HG03521 (cell line): ENCODE measurements around the gene IGSF3.

Source experiments
- ATAC-seq: cut with Tn5 transposase; IDR thresholded peaks from one replicate; pipeline ENCODE4 v1.9.1; 2021; ENCODE audit warnings: mild to moderate bottlenecking, moderate library complexity; ENCODE audit not compliant: unreplicated experiment

Gene IGSF3

DNA sequence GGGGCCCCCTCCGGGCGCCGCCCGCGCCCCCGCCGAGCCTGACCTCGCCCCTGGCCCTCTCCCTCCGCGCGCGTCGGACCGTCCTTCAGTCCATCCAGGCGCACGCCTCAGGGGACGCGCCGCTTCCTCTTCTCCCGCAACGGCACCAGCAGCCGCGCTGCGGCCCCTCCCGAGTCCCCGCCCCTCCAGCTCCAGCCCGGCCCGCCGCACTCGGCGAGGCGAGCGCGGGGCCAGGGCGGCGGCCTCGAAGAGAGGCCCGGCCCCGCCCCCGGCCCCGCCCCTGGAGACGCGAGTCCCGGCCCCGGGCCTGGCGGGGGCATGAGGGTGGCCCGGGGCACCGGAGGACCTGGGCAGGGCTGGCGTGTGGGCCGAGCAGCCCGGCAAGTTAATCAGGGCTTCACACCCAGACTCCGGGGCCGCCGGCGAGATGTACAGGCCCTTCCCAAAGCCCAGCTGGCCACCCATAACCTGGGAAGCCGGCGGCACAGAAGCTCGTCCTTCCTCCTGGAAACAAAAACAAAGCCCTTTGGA, at the start of gene IGSF3:
Gene IGSF3 (minus strand): TSS at position 159 of the 531 bp plus-strand sequence. CDS start 1,407 bp downstream, outside the sequence.
- no peak for ATAC-seq

DNA sequence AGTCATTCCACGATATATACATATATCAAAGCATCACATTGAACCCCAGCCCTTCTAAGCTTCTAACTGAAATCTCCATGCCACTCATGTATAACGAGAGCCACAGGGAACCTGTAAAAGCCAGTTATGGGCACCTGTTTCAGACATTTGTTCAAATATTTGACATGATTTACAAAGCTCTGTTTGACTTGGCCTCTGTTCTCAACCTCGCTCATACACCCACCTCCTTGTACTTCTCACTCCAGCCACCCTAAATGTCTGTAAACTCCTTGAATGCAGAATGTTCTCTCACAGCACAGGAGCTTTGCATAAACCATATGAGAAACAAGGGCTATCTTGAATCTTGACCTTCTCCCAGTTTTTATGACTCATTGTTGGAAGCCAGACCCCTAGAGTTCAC, 49.8 kb upstream of the IGSF3 start:
- ATAC-seq = no peak

DNA sequence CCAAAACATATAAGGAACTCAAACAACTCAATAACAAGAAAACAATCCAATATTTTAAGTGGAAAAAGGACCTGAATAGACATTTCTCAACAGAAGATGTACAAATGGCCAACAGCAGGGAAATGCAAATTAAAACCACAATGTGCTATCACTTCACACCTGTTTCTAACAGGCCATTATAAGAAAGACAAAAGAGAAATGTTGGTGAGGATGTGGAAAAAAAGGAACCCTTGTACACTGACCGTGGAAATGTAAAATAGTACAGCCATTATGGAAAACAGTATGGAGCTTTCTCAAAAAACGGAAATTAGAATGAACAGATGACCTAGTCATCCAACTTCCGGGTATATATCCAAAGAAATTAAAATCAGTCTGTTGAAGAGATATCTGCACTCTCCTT, 48.9 kb upstream of the IGSF3 start:
- no peak for ATAC-seq

DNA sequence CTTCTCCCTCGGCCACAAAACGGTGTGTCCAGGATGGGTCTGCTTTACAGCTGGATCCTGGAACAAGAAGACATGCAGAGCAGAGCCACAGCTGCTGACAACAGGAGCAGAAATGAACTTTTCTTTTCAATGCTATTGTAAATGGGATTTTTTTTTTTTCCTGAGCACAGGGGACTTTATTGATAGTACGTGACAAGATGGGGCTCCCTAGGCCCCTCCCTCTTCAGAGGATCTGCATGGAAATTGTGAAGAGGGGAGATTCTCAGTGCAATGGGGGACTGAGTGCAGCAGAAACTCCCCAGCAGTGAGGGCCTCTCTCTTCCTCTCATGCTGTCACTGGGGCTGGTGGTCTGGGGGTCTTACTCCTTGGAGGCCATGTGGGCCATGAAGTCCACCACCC, 45.9 kb upstream of the IGSF3 start:
- no peak for ATAC-seq

DNA sequence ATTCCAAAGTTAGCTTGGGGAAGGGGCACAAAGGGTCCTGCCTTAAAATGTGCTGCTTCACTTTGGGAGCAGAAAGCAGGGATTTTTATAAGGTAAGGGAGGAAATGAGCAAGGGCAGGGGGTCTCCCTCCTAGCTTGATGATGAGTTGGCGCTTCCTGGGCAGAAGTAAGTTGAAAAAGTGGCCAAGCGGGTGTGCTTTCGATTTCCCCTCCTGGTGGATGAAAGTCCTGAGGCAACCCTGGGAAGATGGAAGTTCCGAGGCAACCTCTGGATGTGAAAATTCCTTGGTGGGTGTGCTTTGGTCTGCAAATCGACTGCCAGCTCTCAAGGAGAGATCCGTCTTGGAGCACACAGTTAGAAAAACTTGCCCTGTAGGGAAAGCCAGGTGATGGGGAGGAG, 45.0 kb upstream of the IGSF3 start:
- no peak for ATAC-seq

DNA sequence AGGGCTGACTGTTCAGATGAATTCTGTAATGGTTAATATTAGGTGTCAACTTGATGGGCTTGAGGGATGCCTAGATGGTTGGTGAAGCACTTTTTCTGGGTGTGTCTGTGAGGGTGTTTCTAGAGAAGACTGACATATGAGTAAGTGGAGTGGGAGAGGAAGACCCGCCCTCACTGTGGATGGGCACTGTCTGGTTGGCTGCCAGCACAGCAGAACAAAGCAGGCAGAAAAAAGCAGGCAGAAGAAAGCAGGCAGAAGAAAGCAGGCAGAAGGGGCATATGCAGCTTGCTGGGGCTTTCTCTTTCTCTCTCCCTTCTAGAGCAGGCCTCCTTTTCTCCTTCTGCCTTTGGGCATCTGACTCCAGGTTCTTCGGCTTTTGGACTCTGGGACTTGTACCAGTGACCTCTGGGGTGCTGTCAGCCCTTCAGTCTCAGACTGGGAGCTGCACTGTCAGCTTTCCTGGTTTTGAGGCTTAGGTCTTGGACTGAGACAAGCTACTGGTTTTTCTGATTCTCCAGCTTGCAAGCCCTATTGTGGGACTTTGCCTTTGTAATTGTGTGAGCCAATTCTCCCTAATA, 43.8 kb upstream of the IGSF3 start:
- ATAC-seq = no peak

DNA sequence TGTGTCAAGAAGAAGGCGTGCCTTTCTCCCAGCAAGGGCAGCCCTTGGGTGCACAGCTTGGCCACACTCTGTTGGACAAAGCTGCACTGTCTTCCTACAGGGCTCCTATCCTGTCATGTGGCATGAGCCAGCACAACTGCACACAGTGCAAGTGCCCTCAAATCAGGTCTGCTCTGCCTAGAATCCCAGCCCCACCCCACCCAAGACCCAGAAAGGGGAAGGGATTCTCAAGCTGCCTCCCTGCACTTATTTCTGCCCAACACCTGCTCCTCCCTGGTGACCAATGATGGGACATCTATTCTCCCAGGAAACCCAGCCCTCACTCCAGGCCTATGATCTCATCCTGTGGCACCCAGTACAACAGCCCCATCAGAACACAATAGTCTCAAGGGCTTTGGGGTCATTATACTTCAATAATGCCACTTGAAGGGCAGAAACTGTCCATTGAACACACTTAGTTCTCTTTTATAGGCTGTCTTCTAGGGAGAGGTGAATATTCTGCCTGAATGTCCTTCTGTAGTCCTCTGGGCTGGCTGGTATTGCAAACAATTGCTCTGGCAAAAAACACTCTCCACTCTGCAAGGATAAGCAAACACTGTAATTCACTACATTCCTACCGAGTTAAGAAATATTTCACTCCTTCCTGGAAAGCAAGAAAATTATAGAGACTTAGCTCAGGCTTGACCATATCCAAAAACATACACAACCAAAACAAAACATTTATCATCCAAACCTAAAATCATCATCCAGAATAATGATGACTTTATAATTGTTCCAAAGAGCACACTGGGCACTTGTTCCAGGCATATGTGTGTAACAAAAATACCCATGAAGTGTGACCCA, 43.1 kb upstream of the IGSF3 start:
- no peak for ATAC-seq

DNA sequence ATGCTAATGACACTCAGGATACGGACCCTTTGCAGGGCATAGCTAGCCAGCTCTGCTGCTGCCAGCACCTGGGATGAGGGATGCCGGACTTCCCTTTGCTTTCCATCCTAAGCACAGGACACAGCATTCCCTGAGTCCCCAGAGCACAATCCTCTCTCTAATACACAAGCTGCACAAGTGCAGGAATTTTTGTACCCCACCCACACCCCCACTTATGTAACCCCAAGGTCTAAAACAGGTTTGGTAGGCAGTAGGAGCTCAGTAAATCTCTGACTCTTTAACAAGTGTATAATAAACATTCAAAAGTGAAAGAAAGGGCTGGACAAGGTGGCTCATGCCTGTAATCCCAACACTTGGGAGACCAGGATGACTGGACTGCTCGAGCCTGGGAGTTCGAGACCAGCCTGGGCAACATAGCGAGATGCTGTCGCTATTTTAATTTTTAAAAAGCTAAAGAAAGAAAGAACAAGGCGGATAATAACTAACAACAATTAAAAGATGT, 42.2 kb upstream of the IGSF3 start:
- no peak for ATAC-seq

DNA sequence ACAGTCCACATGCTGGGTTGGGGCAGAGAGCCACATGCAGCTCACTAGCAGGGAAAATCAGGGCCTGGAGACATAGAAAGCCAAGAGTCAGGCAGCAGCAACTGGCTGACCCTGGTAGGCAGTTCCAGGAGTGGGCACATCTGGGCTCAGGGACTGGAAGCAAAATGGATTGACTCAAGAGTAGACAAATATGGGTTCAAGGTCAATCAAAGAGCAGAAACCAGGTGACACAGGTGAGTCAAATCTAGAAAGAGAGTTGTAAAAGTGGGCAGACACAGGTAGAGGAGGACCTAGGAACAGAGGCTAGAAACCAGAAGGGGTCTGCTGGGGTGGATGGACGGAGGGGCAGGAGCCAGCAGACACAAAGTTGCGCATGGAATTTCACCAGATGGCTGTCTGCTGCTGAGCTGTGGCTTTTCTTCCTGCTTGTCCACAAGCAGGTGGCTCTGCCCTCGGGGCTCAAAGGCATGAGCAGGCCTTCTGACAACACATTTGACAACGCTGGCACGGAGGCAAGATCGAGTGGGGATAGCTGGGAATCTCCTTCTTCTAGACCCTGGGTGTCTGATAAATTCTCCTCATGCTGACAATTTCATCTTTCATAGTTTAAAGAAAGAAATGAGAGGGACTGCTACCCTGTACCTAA, 40.8 kb upstream of the IGSF3 start:
- no peak for ATAC-seq

DNA sequence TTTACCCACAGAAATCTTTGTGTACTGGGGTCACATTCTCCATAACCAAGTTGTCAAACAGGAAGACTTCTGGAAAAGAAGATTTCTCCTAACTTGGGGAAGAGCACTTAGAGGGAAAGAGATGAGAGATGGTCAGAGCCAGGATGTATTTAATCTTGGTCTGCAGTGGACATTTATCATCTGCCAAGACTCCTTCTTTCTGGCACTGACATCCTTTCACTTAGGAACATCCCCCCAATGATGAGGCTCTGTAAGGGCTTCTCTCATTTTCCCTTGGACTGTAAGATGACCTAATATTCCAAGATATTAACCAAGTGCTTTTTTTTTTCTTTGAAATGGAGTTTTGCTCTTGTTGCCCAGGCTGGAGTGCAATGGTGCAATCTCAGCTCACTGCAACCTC, 39.3 kb upstream of the IGSF3 start:
- no peak for ATAC-seq

DNA sequence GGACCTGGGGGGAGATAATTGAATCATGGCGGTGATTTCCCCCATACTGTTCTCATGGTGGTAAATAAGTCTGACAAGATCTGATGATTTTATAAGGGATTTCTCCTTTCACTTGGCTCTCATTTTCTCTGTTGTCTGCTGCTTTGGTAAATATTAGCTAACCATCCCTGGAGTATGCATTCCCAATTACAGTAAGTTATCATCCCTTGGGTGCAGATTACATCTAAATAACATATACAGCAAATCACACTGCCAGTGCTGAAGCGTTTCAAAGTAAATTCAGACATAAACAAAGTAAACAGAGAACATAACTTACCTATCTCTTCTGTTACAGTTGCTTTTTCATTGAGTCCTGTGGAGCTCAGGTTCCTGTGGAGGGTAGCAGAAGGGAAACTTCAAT, 38.6 kb upstream of the IGSF3 start:
- ATAC-seq = no peak

DNA sequence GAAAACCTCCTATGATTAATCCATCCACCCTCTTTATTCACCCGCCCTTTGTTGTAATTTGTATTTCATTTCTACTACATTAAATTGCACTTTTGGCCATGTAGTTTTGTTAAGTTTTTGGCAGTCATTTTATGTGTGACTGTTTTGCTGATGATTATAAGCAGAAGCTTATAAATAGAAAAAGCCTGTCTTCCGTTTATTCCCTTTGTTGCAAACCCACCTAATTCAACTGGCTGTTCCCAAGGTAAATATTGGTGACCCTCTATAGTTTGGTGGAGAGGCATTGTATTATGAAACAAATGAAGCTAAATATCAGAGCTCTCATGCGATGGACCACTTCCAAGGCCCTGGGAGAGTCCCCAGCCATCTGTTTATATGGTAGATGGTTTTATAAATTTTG, 36.7 kb upstream of the IGSF3 start:
- ATAC-seq = no peak

DNA sequence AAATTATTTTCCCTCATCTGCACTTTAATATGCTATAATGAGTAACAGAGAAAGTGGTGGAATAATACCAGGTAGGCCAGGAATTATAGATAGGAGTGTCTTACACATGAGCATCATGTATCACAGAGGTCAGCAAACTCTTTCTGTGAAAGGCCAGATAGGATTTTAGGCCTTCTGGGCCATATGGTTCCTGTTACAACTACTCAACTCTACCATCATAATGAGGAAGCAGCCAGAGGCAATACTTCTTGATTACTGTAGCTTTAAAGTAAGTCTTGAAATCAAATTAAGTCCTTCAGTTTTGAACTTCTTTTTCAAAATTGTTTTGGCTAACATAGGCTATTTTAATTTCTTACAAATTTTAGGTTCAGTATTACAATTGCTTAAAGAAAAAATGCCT, 32.1 kb upstream of the IGSF3 start:
- ATAC-seq = no peak

DNA sequence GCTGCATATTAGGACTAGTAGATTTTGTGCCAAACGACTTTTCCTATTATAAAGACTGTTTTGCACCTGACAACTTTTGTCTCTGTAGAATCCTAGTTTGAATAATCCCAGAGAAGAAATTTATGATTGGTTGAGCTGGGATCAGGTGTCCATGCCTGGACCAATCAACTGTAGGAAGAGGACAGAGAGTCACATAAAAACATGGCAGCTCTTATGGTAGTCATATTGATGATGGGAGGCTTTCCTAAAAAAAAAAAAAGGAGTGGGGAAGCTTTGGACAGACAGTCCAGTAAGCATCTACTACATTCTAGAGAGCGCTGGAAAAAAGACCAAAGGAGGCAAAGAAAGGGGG, 30.7 kb upstream of the IGSF3 start:
- ATAC-seq = no peak

DNA sequence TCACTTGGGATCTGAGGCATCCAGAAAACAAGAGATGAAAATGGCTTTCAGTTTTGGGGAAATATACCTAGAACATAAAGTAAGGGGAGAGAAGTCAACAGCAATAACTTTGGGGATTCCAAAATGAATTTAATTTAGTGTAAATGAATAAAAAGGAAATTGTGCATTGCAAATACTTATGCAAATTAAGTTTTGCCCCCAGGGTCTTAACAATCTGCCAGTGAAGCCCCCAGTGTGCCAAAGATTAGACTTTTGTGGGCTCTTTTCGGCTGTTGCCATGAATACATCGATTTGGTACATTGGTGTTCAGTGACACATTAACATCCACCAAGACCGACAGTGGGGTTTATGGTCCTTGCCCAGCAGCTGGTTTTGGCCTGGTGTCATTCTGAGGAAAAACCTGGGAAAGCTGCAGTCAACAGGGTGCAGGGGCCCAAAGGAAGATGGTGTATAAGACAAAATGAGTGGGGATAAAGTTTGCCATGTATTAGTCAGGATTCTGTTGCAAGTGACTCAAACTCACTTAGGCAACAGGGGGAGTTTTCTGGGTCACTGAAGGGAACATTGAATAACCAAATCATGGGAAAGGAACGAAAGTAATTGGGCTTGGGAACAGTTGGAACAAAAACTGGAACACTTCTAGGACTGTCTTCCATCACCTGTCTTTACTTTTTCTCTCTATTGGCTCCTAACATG, 30.2 kb upstream of the IGSF3 start:
- ATAC-seq = no peak

DNA sequence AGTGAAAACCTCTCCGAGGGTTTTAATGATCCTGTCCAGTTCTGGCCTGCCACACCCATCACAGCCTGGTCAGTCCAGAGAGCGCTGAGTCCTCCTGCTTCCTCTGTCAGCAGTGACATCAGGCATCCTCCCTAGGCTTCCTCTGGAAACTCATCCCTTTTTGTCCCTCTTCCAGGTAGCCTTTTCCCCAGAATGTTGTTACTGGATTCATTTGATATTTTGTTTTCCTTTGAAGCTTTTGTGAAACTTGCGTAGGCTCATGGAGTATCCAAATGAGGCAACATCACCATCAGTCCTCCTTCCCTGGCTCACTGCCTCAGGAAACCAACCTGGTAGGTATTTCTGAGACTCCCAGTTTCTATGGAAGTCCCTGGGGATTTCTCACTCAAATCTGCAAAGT, 27.0 kb upstream of the IGSF3 start:
- no peak for ATAC-seq

DNA sequence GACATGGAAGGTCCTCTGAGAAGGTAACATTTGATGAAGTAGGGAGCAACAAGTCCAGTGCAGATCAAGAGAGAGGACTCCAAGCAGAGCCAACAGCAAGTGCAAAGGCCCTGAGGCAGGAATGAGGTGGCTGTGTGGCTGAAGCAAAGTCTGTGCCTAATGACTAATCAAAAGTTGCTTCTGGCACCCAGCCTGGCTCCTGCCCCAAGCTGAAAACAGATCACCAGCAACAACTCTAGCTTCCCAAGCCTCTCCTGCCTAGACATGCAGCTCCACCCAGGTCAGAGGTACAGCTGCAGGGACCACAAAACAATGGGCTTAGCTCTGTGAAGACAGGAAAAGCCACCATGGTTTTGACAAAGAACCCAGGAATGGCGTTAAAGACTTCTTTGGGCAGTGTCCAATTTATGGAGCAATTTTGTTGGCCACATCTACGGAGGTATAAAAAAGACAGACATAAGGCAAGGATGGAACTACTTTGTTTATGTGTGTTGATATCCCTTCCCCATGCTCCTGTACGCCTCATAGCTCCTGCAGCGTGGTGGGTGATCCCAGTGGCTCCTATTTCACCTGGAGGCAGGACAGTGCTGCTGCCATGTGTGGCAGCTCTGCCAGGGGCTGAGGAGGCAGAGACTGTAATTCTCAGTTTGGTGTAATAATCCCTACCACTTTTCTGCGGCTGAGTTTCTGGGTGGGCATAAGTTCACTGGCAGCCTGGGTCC, 26.4 kb upstream of the IGSF3 start:
- ATAC-seq = no peak

DNA sequence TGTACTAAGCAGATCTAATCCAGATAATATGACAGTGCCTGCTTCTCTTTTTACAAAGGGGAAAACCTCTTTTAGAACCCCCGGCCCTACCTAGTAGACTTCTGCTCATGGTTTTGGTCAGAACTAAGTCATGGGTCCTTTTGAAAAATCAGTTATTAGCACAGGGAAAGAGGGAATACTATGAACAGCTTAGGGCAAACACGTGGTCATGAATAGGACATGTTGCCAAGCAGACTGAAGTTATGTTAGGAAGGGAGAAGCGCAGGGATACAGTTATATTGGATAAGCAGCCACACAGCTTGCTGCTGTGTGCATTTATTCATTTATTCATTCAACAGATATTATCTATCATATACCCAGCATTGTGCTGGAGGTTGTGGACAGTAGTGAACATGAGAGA, 25.3 kb upstream of the IGSF3 start:
- ATAC-seq = no peak

DNA sequence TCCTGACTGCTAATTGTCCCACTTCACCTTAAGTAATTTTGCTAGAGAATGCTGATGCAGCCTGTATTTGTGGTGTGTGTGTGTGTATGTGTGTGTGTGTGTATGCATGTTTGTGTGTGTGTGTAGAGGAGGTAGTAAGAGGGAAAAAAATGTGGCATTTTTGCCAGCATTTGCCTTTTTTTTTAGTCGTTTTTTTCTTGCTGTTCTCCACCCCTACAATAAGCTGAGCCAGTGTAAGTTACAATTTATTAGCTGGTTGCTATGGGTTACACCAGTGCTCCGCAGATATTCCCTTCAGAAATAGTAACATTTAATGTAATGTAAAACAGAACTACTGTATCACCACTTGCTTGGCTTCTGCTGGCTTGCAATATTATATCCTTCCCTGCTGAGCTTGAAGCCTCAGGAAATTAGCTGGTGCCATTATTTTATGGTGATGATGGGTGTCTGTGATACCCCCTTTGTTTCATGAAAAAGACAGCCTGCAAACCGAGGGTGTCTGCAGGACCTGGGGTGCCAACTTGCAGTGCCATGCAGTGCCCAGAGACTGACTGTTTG, 23.4 kb upstream of the IGSF3 start:
- no peak for ATAC-seq

DNA sequence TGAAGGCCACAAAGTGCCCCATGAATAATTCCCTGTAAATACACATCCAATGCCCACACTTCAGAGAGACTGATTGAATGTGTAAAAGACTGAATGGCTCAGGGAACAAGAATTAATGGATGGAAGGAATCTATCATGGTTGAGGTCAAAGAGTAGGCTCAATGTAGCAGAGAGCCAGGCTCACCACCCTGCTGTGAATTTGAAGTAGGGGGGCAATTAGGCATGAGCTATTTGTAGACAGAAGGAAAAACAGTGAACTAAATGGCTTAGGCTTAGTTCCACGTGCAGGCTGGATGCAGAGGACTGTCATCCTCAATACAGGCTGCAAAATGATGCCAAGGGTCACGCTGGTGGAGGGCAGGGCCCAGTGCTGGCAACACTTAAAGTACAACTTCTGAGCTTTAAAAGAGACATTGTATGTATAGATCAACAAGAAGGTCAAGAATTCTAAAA, 22.9 kb upstream of the IGSF3 start:
- no peak for ATAC-seq
